GM12878 (cell line): ENCODE measurements around the gene MYL11. TPM values are rescaled to one million over a fixed set of nuclear protein-coding genes. Genes with fewer than 3 reads are reported as not detected.

ENCODE experiments used
- ATAC-seq: fragments of 200-7000 bp; cut with Tn5 transposase; 3 replicates; pipeline ENCODE4 v1.9.1; 2020; ENCODE audit warnings: mild to moderate bottlenecking, moderate library complexity
- BruUV-seq: library from RNA; stranded (reverse); fragments of 400-500 nt; replicated peaks from 2 replicates; lab custom pipeline; 2021; lab: Mats Ljungman, UMichigan
- CTCF ChIA-PET: fragments of 300-600 bp; sonication (Branson Sonifier 250); formaldehyde crosslinking; extraction: SDS; loops from one replicate; lab custom pipeline; 2021; ENCODE audit warnings: inconsistent platforms; lab: Yijun Ruan, JAX
- POLR2A ChIA-PET: fragments of 350-600 bp; formaldehyde crosslinking; extraction: SDS; loops from one replicate; lab custom pipeline; 2021; ENCODE audit warnings: inconsistent platforms; lab: Charles Lee
- RAD21 ChIA-PET: fragments of 300-600 bp; sonication (Branson Sonifier 250); formaldehyde crosslinking; loops from one replicate; lab custom pipeline; 2023; ENCODE audit warnings: antibody characterized with exemption; ENCODE audit not compliant: unreplicated experiment; lab: Charles Lee
- SMC1A ChIA-PET: fragments of 300-600 bp; sonication (Branson Sonifier 250); formaldehyde crosslinking; loops from one replicate; lab custom pipeline; 2023; ENCODE audit not compliant: unreplicated experiment, uncharacterized antibody; lab: Charles Lee
- DNase-seq: peaks from one replicate; pipeline ENCODE4 v3.0.0-alpha.2; 2011; ENCODE audit warnings: low read depth, low spot score
- FAIRE-seq: peaks from 3 replicates; lab custom pipeline; 2011; peaks lifted over from hg19 to GRCh38; lab: Jason Lieb, UNC
- H2AFZ ChIP-seq: 2 replicates; pipeline ENCODE4 v1.6.0; 2011; ENCODE audit warnings: low read depth, low read length, control low read depth; ENCODE audit not compliant: control insufficient read depth
- H3K27ac ChIP-seq: 2 replicates; pipeline ENCODE4 v1.5.1; 2011; ENCODE audit warnings: control low read depth; ENCODE audit not compliant: control insufficient read depth, insufficient read depth
- H3K27me3 ChIP-seq, 2 experiments: replicated peaks in 1 of 2; 2 replicates each; pipeline versions ENCODE4 v1.6.0 to v1.6.1; 2011; ENCODE audit warnings: low read length in 1 of 2; ENCODE audit not compliant: control insufficient read depth in 2 of 2, insufficient read depth in 2 of 2
- H3K36me3 ChIP-seq, 2 experiments: 2 replicates each; pipeline ENCODE4 v1.5.1; 2011; ENCODE audit warnings: low read length in 1 of 2; ENCODE audit not compliant: control insufficient read depth in 2 of 2, insufficient read depth in 2 of 2
- H3K4me1 ChIP-seq: 2 replicates; pipeline ENCODE4 v1.6.1; 2011; ENCODE audit warnings: mild to moderate bottlenecking, low read length, moderate library complexity, mixed read lengths; ENCODE audit not compliant: control insufficient read depth, insufficient read depth
- H3K4me2 ChIP-seq: 2 replicates; pipeline ENCODE4 v1.6.0; 2011; ENCODE audit warnings: control low read depth; ENCODE audit not compliant: control insufficient read depth, insufficient read depth
- H3K4me3 ChIP-seq: fragments of 200-600 bp; sonication (generic); 2 replicates; pipeline ENCODE4 v1.5.1; 2016
- H3K79me2 ChIP-seq: 2 replicates; pipeline ENCODE4 v1.6.0; 2011; ENCODE audit warnings: low read length; ENCODE audit not compliant: control insufficient read depth, insufficient read depth
- H3K9ac ChIP-seq: 2 replicates; pipeline ENCODE4 v1.8.0; 2011; ENCODE audit warnings: low read length, control low read depth, mixed read lengths; ENCODE audit not compliant: control insufficient read depth, insufficient read depth
- H3K9me3 ChIP-seq: replicated peaks from 3 replicates; pipeline ENCODE4 v1.5.1; 2011; ENCODE audit warnings: mild to moderate bottlenecking, low read length; ENCODE audit not compliant: control insufficient read depth, insufficient read depth
- H4K20me1 ChIP-seq: 2 replicates; pipeline ENCODE4 v1.6.0; 2011; ENCODE audit not compliant: control insufficient read depth, insufficient read depth
- CHD1 ChIP-seq: IDR thresholded peaks from 2 replicates; pipeline ENCODE4 v1.6.1; 2012; ENCODE audit warnings: low read depth, low read length, improper control_type of control experiment
- CHD2 ChIP-seq: IDR thresholded peaks from 2 replicates; pipeline ENCODE4 v1.6.1; 2011; ENCODE audit warnings: low read depth, low read length, improper control_type of control experiment, borderline replicate concordance
- EED ChIP-seq: sonication (generic); IDR thresholded peaks from 2 replicates; pipeline ENCODE4 v1.6.1; 2016; ENCODE audit warnings: antibody characterized with exemption, low read depth
- EZH2 ChIP-seq: IDR thresholded peaks from 2 replicates; pipeline ENCODE4 v1.6.1; 2012; ENCODE audit warnings: low read depth, mild to moderate bottlenecking, control low read depth, inconsistent platforms, low read length, borderline replicate concordance; ENCODE audit not compliant: control insufficient read depth
- GATAD2B ChIP-seq: fragments of 450-650 bp; conservative IDR thresholded peaks from 2 replicates; pipeline ENCODE4 v1.6.1; 2017; ENCODE audit warnings: low read depth, mild to moderate bottlenecking, moderate library complexity
- HDGF ChIP-seq: fragments of 450-650 bp; IDR thresholded peaks from 2 replicates; pipeline ENCODE4 v1.6.1; 2016; ENCODE audit warnings: antibody characterized with exemption
- KLF5 ChIP-seq: fragments of 450-650 bp; IDR thresholded peaks from 2 replicates; pipeline ENCODE4 v1.6.1; 2014; ENCODE audit warnings: mild to moderate bottlenecking; ENCODE audit not compliant: partially characterized antibody
- LARP7 ChIP-seq: fragments of 450-650 bp; IDR thresholded peaks from 2 replicates; pipeline ENCODE4 v1.6.1; 2017; ENCODE audit warnings: mild to moderate bottlenecking
- MEF2B ChIP-seq: fragments of 450-650 bp; IDR thresholded peaks from 2 replicates; pipeline ENCODE4 v1.6.1; 2018; ENCODE audit warnings: mild to moderate bottlenecking, moderate library complexity; ENCODE audit not compliant: partially characterized antibody, poor library complexity, severe bottlenecking
- NR2C1 ChIP-seq: fragments of 450-650 bp; IDR thresholded peaks from 2 replicates; pipeline ENCODE4 v1.6.1; 2017; ENCODE audit warnings: antibody characterized with exemption, mild to moderate bottlenecking, moderate library complexity
- NR2C2 ChIP-seq: IDR thresholded peaks from 2 replicates; pipeline ENCODE4 v1.6.1; 2011; ENCODE audit warnings: borderline replicate concordance, low read depth; ENCODE audit not compliant: control insufficient read depth, insufficient read length
- NRF1 ChIP-seq: conservative IDR thresholded peaks from 2 replicates; pipeline ENCODE4 v1.6.1; 2011; ENCODE audit warnings: mild to moderate bottlenecking, low read depth, low read length, improper control_type of control experiment
- POLR2AphosphoS5 ChIP-seq: IDR thresholded peaks from 2 replicates; pipeline ENCODE4 v1.6.1; 2011; ENCODE audit warnings: mild to moderate bottlenecking, low read length, inconsistent platforms
- SIX5 ChIP-seq: IDR thresholded peaks from 2 replicates; pipeline ENCODE4 v1.6.1; 2011; ENCODE audit warnings: mild to moderate bottlenecking, low read depth, low read length, moderate library complexity; ENCODE audit not compliant: severe bottlenecking
- WRNIP1 ChIP-seq: IDR thresholded peaks from 2 replicates; pipeline ENCODE4 v1.6.1; 2011; ENCODE audit warnings: low read depth, low read length, improper control_type of control experiment, borderline replicate concordance
- WGBS: methylation state at CpG from one replicate; pipeline ENCODE4 v1.1.6; 2016; ENCODE audit warnings: low lambda C conversion rate; ENCODE audit not compliant: insufficient replicate concordance, insufficient coverage; ENCODE audit errors: missing lambda C conversion rate; 5-methylcytosine and 5-hydroxymethylcytosine counted together
- in situ Hi-C: fragments of 300-500 bp; cut with MboI; formaldehyde crosslinking; loops from 9 replicates; pipeline ENCODE4 v1.14.3; 2018; ENCODE audit warnings: mixed read lengths
- intact Hi-C: fragments of 100-400 bp; cut with micrococcal nuclease; formaldehyde crosslinking; loops from one replicate; pipeline ENCODE4 v1.14.2; 2022; ENCODE audit not compliant: unreplicated experiment
- polyA plus RNA-seq, 11 experiments: library from polyadenylated mRNA; depleted of rRNA in 4 of 11; unstranded in 6 of 11; stranded (reverse) in 5 of 11; fragments of >200 nt; fragmentation: Nextera tagmentation in 4 of 11; fragmentation: Illumina TruSeq in 1 of 11; extraction: Ambion mirVana in 4 of 11; extraction: Trizol in 1 of 11; gene quantifications; 1 replicate in 1 of 11; 2 replicates in 10 of 11; pipeline versions ENCODE4 v1.2.1 to v1.2.3, GENCODE V29; 2011 to 2016; ENCODE audit warnings: inconsistent platforms in 2 of 11, missing spikeins in 2 of 11, low read depth in 1 of 11
- total RNA-seq, 4 experiments: library from RNA; depleted of rRNA in 3 of 4; stranded (reverse); fragments of >200 nt in 3 of 4; fragmentation: Illumina TruSeq in 1 of 4; extraction: Trizol in 1 of 4; gene quantifications; 2 replicates each; pipeline versions ENCODE4 v1.2.1 to v1.2.3, GENCODE V29; 2013 to 2021
- TF ChIP-seq, protein P1 (sequence below): fragments of 450-650 bp; IDR thresholded peaks from 2 replicates; pipeline ENCODE4 v1.6.1; 2017; ENCODE audit warnings: borderline replicate concordance
- TF ChIP-seq, protein P2 (sequence below): IDR thresholded peaks from 2 replicates; pipeline ENCODE4 v1.6.1; 2011; ENCODE audit warnings: borderline replicate concordance, low read depth, mild to moderate bottlenecking, moderate library complexity, low read length; ENCODE audit not compliant: insufficient read depth, poor library complexity, severe bottlenecking

MYL11 gene
- total and polyA plus RNA-seq, 10 of the 15 experiments (the other 5 are each of a cell fraction or from before 2014, with no cell fraction given), result 0.19 to 1.2 (median 0.61) TPM; not detected in 5

DNA sequence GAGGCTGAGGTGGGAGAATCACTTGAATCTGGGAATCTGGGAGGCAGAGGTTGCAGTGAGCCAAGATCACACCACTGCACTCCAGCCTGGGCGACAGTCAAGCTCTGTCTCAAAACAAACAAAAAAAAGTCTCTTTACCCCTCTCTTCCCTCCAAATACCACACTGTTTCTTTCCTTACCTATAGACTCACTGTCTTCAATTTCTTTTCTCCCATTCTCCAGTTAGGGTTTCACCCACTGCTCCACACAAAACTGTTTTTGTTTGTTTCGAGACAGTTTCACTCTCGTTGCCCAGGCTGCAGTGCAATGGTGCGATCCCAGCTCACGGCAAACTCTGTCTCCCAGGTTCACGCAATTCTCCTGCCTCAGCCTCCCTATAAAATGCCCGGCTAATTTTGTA, 13.4 kb upstream of the MYL11 start (continued):
- TF ChIP-seq NR2C2 (no peak), SIX5 (no peak), EED (no peak), MEF2B (no peak), EZH2 (no peak), NRF1 (no peak)

DNA sequence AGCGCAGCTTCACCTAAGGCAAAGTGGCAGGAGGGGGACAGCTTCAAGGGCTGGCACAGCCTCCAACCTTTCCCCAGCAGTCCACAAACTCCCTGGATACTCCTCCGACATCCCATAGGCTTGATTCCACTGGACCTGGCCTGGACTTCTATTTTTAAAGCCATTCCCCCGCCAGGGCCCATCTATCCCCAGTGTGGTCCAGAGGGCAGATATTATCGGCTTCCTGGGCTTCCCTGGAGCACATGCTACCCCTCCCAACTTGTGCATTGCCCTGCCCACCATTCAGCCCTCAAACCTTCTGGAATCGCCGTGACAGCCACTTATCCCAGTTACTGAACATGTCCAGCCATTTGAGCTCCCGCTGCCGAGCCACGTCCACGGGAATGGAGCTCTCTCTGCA, 9.4 kb upstream of the MYL11 start:
- FAIRE-seq (no peak), ATAC-seq (no peak), DNase-seq (no peak)
- Histone ChIP-seq H3K9ac (no peak overlapping the region), H3K27me3 (no peaks in the 10 kb centered on the region), H3K27ac (no peak overlapping the region), H3K9me3 (no peaks in the 10 kb centered on the region), H3K36me3 (peaks cover 4 to 15% of the 10 kb centered on the region in 2 experiments), H3K79me2 (peaks cover 35% of the 10 kb centered on the region), H3K4me1 (peaks cover 6% of the 10 kb centered on the region), H3K4me2 (no peak overlapping the region), H3K4me3 (no peak overlapping the region), H4K20me1 (peaks cover 17% of the 10 kb centered on the region), H2AFZ (no peak overlapping the region)
- in situ Hi-C loops (no loop called here), intact Hi-C loops (no loop called here)
- RAD21 ChIA-PET, result interaction anchor here (0.7 to 1.4 kb wide), 6 partner anchors 8 to 274 kb away, joined by 3 to 6 read pairs (median 4); partner anchors contain the start of genes CD2BP2 and TBX6
- CTCF ChIA-PET, result interaction anchor here (0.5 to 9.0 kb wide), 7 partner anchors 18 to 273 kb away, joined by 3 to 70 read pairs (median 5); partner anchors contain the start of genes SEPTIN1, TBX6 and ZNF771
- no TSS peak for BruUV-seq
- WGBS, result 86% methylated on average over 10 of the region's 10 CpGs
- POLR2A ChIA-PET, result interaction anchor here (1.2 to 1.5 kb wide), 3 partner anchors 8 to 309 kb away, joined by 3 to 5 read pairs (median 3); partner anchors contain the start of gene CD2BP2
- TF ChIP-seq CHD1, result no peak
- no peak for TF ChIP-seq WRNIP1
- no peak for TF ChIP-seq HDGF
- no peak for TF ChIP-seq KLF5
- TF ChIP-seq POLR2AphosphoS5, result no peak
- TF ChIP-seq, protein P1, sequence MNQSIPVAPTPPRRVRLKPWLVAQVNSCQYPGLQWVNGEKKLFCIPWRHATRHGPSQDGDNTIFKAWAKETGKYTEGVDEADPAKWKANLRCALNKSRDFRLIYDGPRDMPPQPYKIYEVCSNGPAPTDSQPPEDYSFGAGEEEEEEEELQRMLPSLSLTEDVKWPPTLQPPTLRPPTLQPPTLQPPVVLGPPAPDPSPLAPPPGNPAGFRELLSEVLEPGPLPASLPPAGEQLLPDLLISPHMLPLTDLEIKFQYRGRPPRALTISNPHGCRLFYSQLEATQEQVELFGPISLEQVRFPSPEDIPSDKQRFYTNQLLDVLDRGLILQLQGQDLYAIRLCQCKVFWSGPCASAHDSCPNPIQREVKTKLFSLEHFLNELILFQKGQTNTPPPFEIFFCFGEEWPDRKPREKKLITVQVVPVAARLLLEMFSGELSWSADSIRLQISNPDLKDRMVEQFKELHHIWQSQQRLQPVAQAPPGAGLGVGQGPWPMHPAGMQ, result no peak
- no peak for TF ChIP-seq NR2C2
- TF ChIP-seq, protein P2, sequence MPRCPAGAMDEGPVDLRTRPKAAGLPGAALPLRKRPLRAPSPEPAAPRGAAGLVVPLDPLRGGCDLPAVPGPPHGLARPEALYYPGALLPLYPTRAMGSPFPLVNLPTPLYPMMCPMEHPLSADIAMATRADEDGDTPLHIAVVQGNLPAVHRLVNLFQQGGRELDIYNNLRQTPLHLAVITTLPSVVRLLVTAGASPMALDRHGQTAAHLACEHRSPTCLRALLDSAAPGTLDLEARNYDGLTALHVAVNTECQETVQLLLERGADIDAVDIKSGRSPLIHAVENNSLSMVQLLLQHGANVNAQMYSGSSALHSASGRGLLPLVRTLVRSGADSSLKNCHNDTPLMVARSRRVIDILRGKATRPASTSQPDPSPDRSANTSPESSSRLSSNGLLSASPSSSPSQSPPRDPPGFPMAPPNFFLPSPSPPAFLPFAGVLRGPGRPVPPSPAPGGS, result no peak
- TF ChIP-seq NR2C1, result no peak
- TF ChIP-seq CHD2, result no peak
- no peak for TF ChIP-seq GATAD2B
- TF ChIP-seq LARP7, result no peak
- no peak for TF ChIP-seq SIX5
- SMC1A ChIA-PET, result interaction anchor here (1.1 to 1.6 kb wide), 4 partner anchors 9 to 45 kb away, joined by 3 to 4 read pairs (median 3); no protein-coding TSS in a partner anchor
